Mesenteric fat pad (tissue), 1 donor: ENCODE results near the gene KNDC1. TPM values are rescaled to one million over a fixed set of nuclear protein-coding genes. Genes with fewer than 3 reads are reported as not detected.
"Not testable (repeated sequence)": the region's sequence is repeated elsewhere in the genome, so short reads cannot be mapped to it uniquely, and the experiment has no call there.

Experiments used
- DNase-seq: peaks from one replicate; pipeline ENCODE4 v3.0.0-alpha.2; 2020; ENCODE audit warnings: low spot score
- total RNA-seq: library from RNA; stranded (reverse); fragmentation: NEBNext Ultra II Directional; extraction: Animal tissue kit (Norgen Biotek cat#: 25700); gene quantifications from one replicate; pipeline ENCODE4 v1.2.1, GENCODE V29; 2021
- donor health status: DM: yes; HTN: yes; CAD: no.

KNDC1 gene
- total RNA-seq, 1 donor from 2014 or later, result 0.13 TPM

DNA sequence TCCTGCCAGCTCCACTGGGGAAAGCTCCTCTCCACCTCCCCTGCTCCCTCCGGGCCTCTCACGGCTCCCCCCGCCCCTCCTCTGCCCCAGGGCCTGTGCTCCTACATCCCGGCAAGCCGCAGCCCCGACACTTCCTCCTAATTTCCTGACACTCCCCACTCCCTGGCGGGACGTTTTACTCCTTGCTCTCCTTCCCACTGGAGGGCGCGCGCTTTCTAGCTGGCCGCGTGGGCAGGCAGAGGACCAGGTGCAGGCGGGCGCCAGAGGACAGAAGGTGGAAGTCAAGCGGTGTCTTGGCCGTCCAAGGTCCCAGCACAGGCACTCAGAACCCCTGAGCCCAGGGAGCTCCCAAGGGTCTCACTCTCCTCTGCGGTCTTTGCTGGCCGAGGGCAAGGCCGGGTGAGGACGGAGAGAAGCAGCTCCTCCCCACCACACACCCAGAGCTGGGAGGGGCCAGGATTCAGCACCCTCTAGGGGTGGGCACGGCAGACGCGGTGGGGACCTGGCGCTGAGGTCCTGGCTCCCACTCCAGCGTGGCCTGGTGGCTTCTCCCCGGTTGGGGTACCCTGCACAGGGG is 97.6 kb downstream of the KNDC1 start:
- DNase-seq, result no peak

DNA sequence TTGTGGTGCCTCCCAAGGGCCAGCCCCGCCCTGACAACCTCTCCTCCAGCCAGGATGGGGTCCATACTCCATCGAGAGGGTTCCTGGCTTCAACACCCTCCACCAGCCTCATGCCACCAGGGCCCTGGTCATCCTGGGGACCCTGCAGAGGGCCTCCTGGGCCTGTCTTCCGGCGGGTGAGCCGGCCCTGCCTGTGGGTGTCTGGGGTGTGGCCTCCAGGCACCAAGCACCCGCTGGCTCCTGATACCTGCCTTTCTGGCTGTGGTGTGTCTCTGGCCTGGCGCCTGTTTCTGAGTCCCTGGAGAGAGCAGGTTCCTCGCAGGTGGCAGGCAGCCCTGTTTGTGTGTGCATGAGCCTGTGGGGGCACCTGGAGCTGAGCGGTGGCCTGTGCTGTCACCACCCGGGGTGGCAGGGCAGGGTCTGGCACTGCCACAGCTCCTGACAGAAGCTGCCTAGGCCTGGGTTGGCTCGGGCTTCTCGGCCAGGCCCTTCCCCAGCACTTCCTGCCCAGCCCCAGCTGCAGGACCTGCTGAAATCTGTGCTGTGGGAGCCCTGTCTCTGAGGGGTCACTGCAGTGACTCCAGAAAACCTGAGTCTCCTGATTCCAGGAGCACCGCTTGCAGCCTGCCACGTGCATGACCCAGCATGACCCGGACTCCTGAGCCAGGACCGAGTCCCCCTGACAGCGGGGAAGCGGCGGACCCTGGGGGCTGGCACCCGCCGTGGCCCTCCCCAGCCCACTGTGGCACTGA is 98.2 kb downstream of the KNDC1 start:
- no peak for DNase-seq

DNA sequence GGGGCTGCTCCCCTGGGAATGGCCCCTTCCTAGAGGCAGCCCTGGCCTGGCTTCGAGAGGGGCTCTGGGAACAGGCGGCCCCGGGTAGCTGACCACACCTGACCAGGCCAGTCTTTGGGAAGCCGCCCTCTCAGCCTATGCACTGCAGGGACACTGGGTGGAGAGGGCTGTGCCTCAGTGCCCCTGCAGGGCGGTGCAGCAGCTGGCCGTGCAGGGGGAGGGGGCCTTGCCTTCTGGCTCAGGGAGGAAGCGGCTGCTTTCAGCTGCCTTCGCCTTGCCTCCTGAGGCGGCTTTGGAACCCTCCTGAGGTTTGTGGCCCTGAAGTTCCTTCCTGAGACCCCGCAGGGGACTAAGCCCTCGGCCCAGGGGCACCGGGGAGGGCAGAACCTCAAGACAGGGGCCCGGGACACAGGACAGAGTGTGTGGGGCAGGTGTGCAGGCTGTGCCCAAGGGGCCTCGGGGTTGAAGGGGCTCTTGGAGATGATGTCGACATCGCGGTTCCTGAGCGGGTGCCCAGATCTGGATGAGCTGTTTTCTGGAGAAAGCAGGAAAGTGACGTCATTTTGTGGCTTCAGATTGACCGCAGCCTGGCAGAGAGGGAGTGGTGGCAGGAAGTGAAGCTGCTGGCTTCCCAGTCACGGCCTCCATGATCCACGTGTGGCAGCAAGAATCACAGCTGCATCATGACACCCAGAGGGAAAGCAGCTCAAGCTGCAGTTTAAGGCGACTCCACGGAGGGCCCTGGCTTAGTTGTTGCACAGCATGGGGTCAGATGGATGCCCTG is 99.0 kb downstream of the KNDC1 start:
- DNase-seq, result no peak

DNA sequence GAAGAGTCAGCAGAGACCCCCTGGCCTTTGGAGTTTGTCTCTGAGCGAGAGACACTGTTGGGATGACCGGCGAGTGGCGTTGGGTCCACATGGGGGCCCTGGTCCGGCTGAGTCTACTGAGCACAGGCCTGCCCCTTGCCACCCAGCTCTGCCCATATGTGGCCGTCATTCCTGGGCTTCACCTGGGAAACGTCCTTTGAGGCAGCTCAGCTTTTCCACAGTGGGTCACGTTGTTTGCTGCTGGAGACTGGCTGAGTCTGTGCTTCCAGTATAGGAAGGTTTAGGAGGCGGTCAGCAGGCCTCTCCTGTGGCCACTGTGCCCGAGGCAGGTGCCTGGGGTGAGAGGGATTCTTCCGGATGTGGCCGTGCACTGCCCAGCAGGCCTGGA is 99.6 kb downstream of the KNDC1 start:
- no peak for DNase-seq

GRCh38 chr10:133260895-133261725 is 101.1 kb downstream of the KNDC1 start:
- no peak for DNase-seq

- peak; percentile 96 for DNase-seq
Measured at GRCh38 chr10:133261726-133262325, 101.8 kb downstream of the KNDC1 start.

GRCh38 chr10:133262696-133263095 is 102.7 kb downstream of the KNDC1 start:
- no peak for DNase-seq

- no peak for DNase-seq
Measured at GRCh38 chr10:133263674-133264073, 103.7 kb downstream of the KNDC1 start.

- DNase-seq, result no peak
Measured at GRCh38 chr10:133264461-133264860, 104.4 kb downstream of the KNDC1 start.

GRCh38 chr10:133265052-133265451 is 105.0 kb downstream of the KNDC1 start:
- DNase-seq, result not testable (repeated sequence)

- DNase-seq, result no peak
Measured at GRCh38 chr10:133266056-133266795, 106.2 kb downstream of the KNDC1 start.

DNA sequence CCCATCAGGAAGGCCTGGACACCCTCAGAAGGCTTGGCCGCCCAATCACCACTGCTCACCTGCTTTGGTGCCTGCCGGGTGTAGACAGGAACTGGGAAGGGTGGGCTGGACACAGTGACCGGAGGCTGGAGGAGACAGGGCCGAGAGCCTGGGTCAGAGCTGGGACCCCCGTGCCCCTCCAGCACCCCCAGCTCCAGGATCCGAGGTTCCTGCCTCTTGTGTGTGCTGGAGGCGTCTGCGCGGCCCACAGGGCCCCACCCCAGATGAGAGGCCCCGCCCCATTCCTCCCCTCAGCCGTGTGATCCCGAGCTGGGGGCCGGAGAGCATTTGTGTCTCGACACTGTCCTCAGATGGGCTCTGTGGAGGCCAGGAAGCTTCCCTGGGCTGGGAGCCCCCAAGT is 107.3 kb downstream of the KNDC1 start:
- DNase-seq, result no peak

- DNase-seq, result no peak
Measured at GRCh38 chr10:133267829-133268228, 107.8 kb downstream of the KNDC1 start.

DNA sequence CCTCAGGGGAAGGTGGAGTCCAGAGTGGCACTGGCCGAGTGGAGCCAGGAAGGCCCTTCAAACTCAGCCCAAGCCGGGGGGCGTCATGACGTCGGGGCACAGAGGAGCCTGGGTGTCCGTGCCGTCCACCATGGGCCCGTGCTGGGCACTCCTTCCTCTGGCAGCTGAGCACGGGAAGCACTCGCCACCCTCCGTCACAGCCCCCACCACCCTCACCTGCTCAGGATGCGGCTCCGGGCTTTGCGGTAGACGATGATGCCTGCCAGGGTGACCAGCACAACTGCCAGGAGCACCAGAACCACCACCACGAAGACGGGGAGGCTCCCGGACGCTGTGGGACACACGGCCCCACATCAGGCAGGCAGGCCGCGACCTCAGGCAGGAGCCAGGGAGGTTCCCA is 108.5 kb downstream of the KNDC1 start:
- no peak for DNase-seq

DNA sequence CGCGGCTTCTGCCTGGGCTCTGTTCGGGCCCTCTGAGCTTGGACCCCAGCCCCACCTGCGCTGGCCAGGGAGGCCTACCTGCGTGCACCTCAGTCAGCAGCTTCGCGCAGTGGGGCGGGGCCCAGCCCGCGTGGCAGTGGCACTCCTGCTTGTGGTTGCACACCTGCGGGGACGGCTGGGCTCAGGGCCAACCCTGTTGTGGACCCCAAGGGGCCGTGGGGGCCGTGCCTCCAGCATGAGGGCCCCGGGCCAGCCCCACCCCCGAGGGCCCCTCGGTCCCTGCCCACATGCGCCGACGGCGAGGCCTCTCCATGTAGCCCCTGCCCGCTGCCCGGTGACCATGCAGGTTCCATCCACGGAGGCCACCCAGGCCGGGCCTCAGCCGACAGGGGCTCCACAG is 109.3 kb downstream of the KNDC1 start:
- DNase-seq, result no peak

- DNase-seq, result no peak
Measured at GRCh38 chr10:133270204-133270603, 110.2 kb downstream of the KNDC1 start.

DNA sequence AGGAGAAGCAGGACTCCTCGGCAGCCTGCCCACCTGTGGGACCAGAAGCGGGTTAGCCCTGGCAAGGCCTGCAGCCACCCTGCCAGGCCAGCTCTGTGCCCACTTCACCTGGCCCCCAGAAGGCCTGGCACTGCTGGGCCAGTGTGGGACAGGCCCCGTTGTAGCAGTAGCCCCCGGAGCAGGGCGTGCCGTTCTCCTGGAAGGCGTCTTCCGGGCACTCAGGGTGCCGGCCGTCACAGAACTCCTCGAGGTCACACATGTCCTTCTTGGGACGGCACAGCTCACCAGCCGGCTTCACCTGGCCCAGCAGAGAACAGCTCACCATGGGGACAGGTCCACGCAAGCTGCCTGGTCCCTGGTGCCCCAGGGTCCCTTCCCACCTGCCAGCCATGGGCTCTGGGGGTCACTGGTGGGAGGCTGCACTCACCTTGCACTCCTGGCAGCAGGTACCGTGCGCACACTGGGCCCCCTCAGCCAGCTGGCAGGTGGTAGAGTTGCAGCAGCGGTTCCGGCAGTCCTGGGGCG is 110.8 kb downstream of the KNDC1 start:
- DNase-seq, result no peak

DNA sequence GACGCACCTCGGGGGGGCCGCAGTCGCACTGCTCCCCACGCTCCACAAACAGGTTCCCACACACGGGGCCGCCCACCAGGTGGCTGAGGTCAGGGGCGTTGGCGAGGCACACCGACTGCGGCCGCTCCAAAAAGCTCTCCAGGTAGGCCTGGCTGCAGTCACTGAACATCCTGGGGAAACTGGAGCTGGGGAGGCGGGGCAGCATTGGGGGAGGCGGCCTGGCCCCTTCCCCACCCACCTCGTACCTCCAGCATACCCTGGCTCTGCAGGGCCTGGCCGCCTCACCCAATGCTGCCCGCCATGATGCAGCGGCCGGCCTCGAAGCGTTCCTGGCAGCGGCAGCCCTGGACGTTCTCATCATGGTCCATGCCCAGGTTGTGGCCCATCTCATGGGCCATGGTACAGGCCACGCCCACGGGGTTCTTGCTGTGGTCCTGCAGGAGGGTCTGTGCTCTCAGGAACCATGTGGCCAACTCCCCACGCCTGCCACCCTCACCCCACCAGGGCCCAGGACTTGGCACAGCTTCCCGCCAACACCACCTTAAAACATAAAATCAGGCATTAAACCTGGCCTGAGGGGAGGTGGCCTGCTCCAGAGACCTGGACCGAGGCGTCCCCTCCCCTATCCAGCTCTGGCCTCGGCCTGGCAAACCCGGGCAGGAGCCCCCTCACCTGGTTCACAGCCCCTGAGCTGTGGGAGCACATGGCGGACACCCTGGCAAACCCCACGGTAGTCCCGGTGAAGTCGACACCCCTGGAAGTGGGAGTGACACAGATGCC is 111.7 kb downstream of the KNDC1 start:
- no peak for DNase-seq

GRCh38 chr10:133272301-133272963 is 112.4 kb downstream of the KNDC1 start:
- no peak for DNase-seq
